Liver (tissue), 9 donors: ENCODE measurements around the gene RAB35. TPM values are rescaled to one million over a fixed set of nuclear protein-coding genes. Genes with fewer than 3 reads are reported as not detected.

Source experiments
- DNase-seq: peaks from one replicate; pipeline ENCODE4 v3.0.0-alpha.2; 2017; ENCODE audit warnings: low spot score
- H3K27ac ChIP-seq, 2 donors: one replicate each; pipeline ENCODE4 v1.7.0; 2013; ENCODE audit warnings: inconsistent platforms in 2 of 2, low read length in 2 of 2, control low read depth in 1 of 2, low read depth in 1 of 2, mild to moderate bottlenecking in 1 of 2
- H3K27me3 ChIP-seq, 4 donors: one replicate each; pipeline versions ENCODE4 v1.6.1 to v1.7.0; 2013; ENCODE audit warnings: low read length in 3 of 4, inconsistent platforms in 1 of 4, mild to moderate bottlenecking in 1 of 4, moderate library complexity in 1 of 4; ENCODE audit not compliant: control insufficient read depth in 4 of 4, insufficient read depth in 4 of 4
- H3K36me3 ChIP-seq, 4 donors: one replicate each; pipeline versions ENCODE4 v1.6.1 to v1.7.0; 2013; ENCODE audit warnings: low read length in 3 of 4, mild to moderate bottlenecking in 3 of 4, low read depth in 1 of 4, moderate library complexity in 1 of 4; ENCODE audit not compliant: control insufficient read depth in 4 of 4, insufficient read depth in 3 of 4
- H3K4me1 ChIP-seq, 4 donors: one replicate each; pipeline versions ENCODE4 v1.6.1 to v1.7.0; 2013; ENCODE audit warnings: low read length in 3 of 4, mild to moderate bottlenecking in 3 of 4, moderate library complexity in 1 of 4; ENCODE audit not compliant: control insufficient read depth in 4 of 4, insufficient read depth in 4 of 4
- H3K4me3 ChIP-seq, 3 donors: one replicate each; pipeline versions ENCODE4 v1.6.1 to v1.7.0; 2013; ENCODE audit warnings: low read length in 3 of 3, control low read depth in 1 of 3, low read depth in 1 of 3, mild to moderate bottlenecking in 1 of 3
- H3K9ac ChIP-seq, 2 donors: one replicate each; pipeline ENCODE4 v1.7.0; 2013; ENCODE audit warnings: low read length in 2 of 2, mild to moderate bottlenecking in 2 of 2, moderate library complexity in 2 of 2, control low read depth in 1 of 2, low read depth in 1 of 2
- H3K9me3 ChIP-seq, 4 donors: one replicate each; pipeline versions ENCODE4 v1.6.1 to v1.7.0; 2013; ENCODE audit warnings: low read length in 3 of 4; ENCODE audit not compliant: control insufficient read depth in 4 of 4
- ATF3 ChIP-seq: IDR thresholded peaks from 2 replicates; pipeline ENCODE4 v1.6.1; 2016; ENCODE audit warnings: antibody characterized with exemption
- CTCF ChIP-seq: fragments of 150-350 bp; IDR thresholded peaks from 2 replicates; pipeline ENCODE4 v1.5.1; 2017; ENCODE audit warnings: improper control_type of control experiment, low read depth, low read length; ENCODE audit not compliant: missing input control
- EGR1 ChIP-seq, 2 donors: IDR thresholded peaks; 2 replicates each; pipeline ENCODE4 v1.6.1; 2016 to 2018; ENCODE audit warnings: antibody characterized with exemption in 2 of 2, low read depth in 2 of 2
- FOXA1 ChIP-seq: IDR thresholded peaks from 2 replicates; pipeline ENCODE4 v1.6.1; 2016; ENCODE audit warnings: antibody characterized with exemption
- FOXA2 ChIP-seq: IDR thresholded peaks from 2 replicates; pipeline ENCODE4 v1.6.1; 2016; ENCODE audit warnings: antibody characterized with exemption
- GABPA ChIP-seq, 2 donors: IDR thresholded peaks in 1 of 2; conservative IDR thresholded peaks in 1 of 2; 2 replicates each; pipeline ENCODE4 v1.6.1; 2016; ENCODE audit warnings: antibody characterized with exemption in 2 of 2, mild to moderate bottlenecking in 1 of 2, moderate library complexity in 1 of 2
- HNF4A ChIP-seq, 2 donors: conservative IDR thresholded peaks; 2 replicates each; pipeline ENCODE4 v1.6.1; 2016; ENCODE audit warnings: antibody characterized with exemption in 2 of 2, mild to moderate bottlenecking in 2 of 2
- HNF4G ChIP-seq: IDR thresholded peaks from 2 replicates; pipeline ENCODE4 v1.6.1; 2016; ENCODE audit warnings: antibody characterized with exemption
- JUND ChIP-seq, 2 donors: IDR thresholded peaks; 2 replicates each; pipeline ENCODE4 v1.6.1; 2016; ENCODE audit warnings: antibody characterized with exemption in 2 of 2
- NR2F2 ChIP-seq: IDR thresholded peaks from 2 replicates; pipeline ENCODE4 v1.6.1; 2016; ENCODE audit warnings: antibody characterized with exemption
- RAD21 ChIP-seq, 2 donors: IDR thresholded peaks; 2 replicates each; pipeline ENCODE4 v1.6.1; 2016; ENCODE audit warnings: antibody characterized with exemption in 2 of 2, mild to moderate bottlenecking in 2 of 2
- RXRA ChIP-seq, 2 donors: IDR thresholded peaks; 2 replicates each; pipeline ENCODE4 v1.6.1; 2017 to 2018; ENCODE audit warnings: antibody characterized with exemption in 2 of 2, mild to moderate bottlenecking in 1 of 2
- SP1 ChIP-seq: IDR thresholded peaks from 2 replicates; pipeline ENCODE4 v1.6.1; 2018; ENCODE audit warnings: antibody characterized with exemption, mild to moderate bottlenecking
- TAF1 ChIP-seq: conservative IDR thresholded peaks from 2 replicates; pipeline ENCODE4 v1.6.1; 2016; ENCODE audit warnings: antibody characterized with exemption, mild to moderate bottlenecking
- YY1 ChIP-seq: IDR thresholded peaks from 2 replicates; pipeline ENCODE4 v1.6.1; 2016; ENCODE audit warnings: antibody characterized with exemption, mild to moderate bottlenecking
- ZBTB33 ChIP-seq: IDR thresholded peaks from 2 replicates; pipeline ENCODE4 v1.6.1; 2016; ENCODE audit warnings: antibody characterized with exemption
- WGBS: extraction: QIAGEN DNeasy Blood & Tissue Kit; methylation state at CpG from one replicate; pipeline ENCODE4 v1.1.7; 2013; 5-methylcytosine and 5-hydroxymethylcytosine counted together
- polyA plus RNA-seq, 2 donors: library from polyadenylated mRNA; stranded (reverse) in 1 of 2; unstranded in 1 of 2; fragments of 200-250 nt in 1 of 2; fragments of >200 nt in 1 of 2; fragmentation: Nextera tagmentation in 1 of 2; extraction: Ambion mirVana in 1 of 2; gene quantifications; one replicate each; pipeline versions ENCODE4 v1.2.1 to v1.2.3, GENCODE V29; 2013 to 2015
- total RNA-seq, 2 donors: library from RNA; depleted of rRNA; stranded (reverse); fragments of >200 nt; gene quantifications; one replicate each; pipeline ENCODE4 v1.2.3, GENCODE V29; 2014
- TF ChIP-seq, protein P1 (sequence below): IDR thresholded peaks from 2 replicates; pipeline ENCODE4 v1.6.1; 2016; ENCODE audit warnings: antibody characterized with exemption, mild to moderate bottlenecking
- TF ChIP-seq, protein P2 (sequence below): IDR thresholded peaks from 2 replicates; pipeline ENCODE4 v1.6.1; 2016; ENCODE audit warnings: antibody characterized with exemption
- donor health status: healthy.
- donor health status: healthy.
- donor health status: healthy.
- donor health status: healthy.
- donor health status: healthy.

RAB35 gene
- total and polyA plus RNA-seq, 4 donors: 7.4 to 14.4 (median 10.2) TPM

GRCh38 chr12:120110550-120111501, 5.7 kb downstream of the RAB35 start:
- no peak for TF ChIP-seq HNF4G
- peak in 1 of 2 donors; percentile 8 for TF ChIP-seq RAD21 (IDR thresholded peaks at IDR 0.05)

GRCh38 chr12:120109570-120110267, 6.8 kb downstream of the RAB35 start:
- Histone ChIP-seq H3K27me3 (no peaks in the 10 kb centered on the region), H3K4me1 (peaks cover 0 to 11% (median 4%) of the 10 kb centered on the region in 4 donors), H3K27ac (no peak overlapping the region), H3K9me3 (no peaks in the 10 kb centered on the region), H3K4me3 (no peak overlapping the region), H3K36me3 (peaks cover 0 to 10% (median 8%) of the 10 kb centered on the region in 4 donors), H3K9ac (no peak overlapping the region)
- TF ChIP-seq YY1 (no peak), RXRA (IDR thresholded peaks at IDR 0.05) (no peak), NR2F2 (no peak), SP1 (no peak), CTCF (no peak), ATF3 (no peak), FOXA1 (no peak), ZBTB33 (no peak), RAD21 (IDR thresholded peaks at IDR 0.05) (no peak), FOXA2 (no peak), GABPA (IDR thresholded peaks at IDR 0.05 in 1 of 2, conservative IDR thresholded peaks at IDR 0.05 in 1 of 2) (no peak), HNF4A (conservative IDR thresholded peaks at IDR 0.05) (no peak), HNF4G (no peak), TAF1 (no peak), EGR1 (IDR thresholded peaks at IDR 0.05; ENCODE audit: low read depth in 2 of 2) (no peak), JUND (IDR thresholded peaks at IDR 0.05) (no peak)
- TF ChIP-seq, protein P1, sequence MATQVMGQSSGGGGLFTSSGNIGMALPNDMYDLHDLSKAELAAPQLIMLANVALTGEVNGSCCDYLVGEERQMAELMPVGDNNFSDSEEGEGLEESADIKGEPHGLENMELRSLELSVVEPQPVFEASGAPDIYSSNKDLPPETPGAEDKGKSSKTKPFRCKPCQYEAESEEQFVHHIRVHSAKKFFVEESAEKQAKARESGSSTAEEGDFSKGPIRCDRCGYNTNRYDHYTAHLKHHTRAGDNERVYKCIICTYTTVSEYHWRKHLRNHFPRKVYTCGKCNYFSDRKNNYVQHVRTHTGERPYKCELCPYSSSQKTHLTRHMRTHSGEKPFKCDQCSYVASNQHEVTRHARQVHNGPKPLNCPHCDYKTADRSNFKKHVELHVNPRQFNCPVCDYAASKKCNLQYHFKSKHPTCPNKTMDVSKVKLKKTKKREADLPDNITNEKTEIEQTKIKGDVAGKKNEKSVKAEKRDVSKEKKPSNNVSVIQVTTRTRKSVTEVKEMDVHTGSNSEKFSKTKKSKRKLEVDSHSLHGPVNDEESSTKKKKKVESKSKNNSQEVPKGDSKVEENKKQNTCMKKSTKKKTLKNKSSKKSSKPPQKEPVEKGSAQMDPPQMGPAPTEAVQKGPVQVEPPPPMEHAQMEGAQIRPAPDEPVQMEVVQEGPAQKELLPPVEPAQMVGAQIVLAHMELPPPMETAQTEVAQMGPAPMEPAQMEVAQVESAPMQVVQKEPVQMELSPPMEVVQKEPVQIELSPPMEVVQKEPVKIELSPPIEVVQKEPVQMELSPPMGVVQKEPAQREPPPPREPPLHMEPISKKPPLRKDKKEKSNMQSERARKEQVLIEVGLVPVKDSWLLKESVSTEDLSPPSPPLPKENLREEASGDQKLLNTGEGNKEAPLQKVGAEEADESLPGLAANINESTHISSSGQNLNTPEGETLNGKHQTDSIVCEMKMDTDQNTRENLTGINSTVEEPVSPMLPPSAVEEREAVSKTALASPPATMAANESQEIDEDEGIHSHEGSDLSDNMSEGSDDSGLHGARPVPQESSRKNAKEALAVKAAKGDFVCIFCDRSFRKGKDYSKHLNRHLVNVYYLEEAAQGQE: no peak
- TF ChIP-seq, protein P2, sequence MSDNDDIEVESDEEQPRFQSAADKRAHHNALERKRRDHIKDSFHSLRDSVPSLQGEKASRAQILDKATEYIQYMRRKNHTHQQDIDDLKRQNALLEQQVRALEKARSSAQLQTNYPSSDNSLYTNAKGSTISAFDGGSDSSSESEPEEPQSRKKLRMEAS: no peak
- no peak for DNase-seq
- 90% methylated on average over 10 of the region's 10 CpGs for WGBS

More at GRCh38 chr12:120110550-120111501, 5.7 kb downstream of the RAB35 start:
- H3K27me3 ChIP-seq: no peaks in the 10 kb centered on the region
- no peaks in the 10 kb centered on the region for H3K9me3 ChIP-seq
- peak; percentile 41 for DNase-seq
- H3K9ac ChIP-seq: no peak overlapping the region
- H3K27ac ChIP-seq: no peak overlapping the region
- H3K4me3 ChIP-seq: no peak overlapping the region
- H3K36me3 ChIP-seq: peaks cover 0 to 10% (median 4%) of the 10 kb centered on the region in 4 donors
- 76% methylated on average over 26 of the region's 26 CpGs for WGBS
- H3K4me1 ChIP-seq: peaks cover 11 to 22% (median 13%) of the 10 kb centered on the region in 4 donors
